HUES64 (cell line): Measurements from ENCODE around the gene FBXO3.

ENCODE experiments used
- H3K27ac ChIP-seq: 2 replicates; pipeline ENCODE4 v1.7.0; 2013; ENCODE audit warnings: low read depth, low read length, inconsistent platforms
- H3K27me3 ChIP-seq: 2 replicates; pipeline ENCODE4 v1.6.1; 2013; ENCODE audit warnings: mild to moderate bottlenecking, low read length; ENCODE audit not compliant: insufficient read depth
- H3K36me3 ChIP-seq: 2 replicates; pipeline ENCODE4 v1.6.1; 2013; ENCODE audit warnings: mild to moderate bottlenecking, low read length; ENCODE audit not compliant: insufficient read depth
- H3K4me1 ChIP-seq: 2 replicates; pipeline ENCODE4 v1.6.1; 2013; ENCODE audit warnings: mild to moderate bottlenecking, low read length, moderate library complexity; ENCODE audit not compliant: insufficient read depth
- H3K4me3 ChIP-seq: 2 replicates; pipeline ENCODE4 v1.5.1; 2013; ENCODE audit warnings: mild to moderate bottlenecking, low read length, moderate library complexity
- H3K9ac ChIP-seq: 2 replicates; pipeline ENCODE4 v1.6.1; 2013; ENCODE audit warnings: mild to moderate bottlenecking, low read depth, low read length
- H3K9me3 ChIP-seq: 2 replicates; pipeline ENCODE4 v1.6.1; 2013; ENCODE audit warnings: low read depth, low read length; ENCODE audit not compliant: insufficient read depth
- WGBS: fragments of 150-250, 120-280 bp; methylation state at CpG from one replicate; pipeline ENCODE4 v1.1.7; 2013; ENCODE audit warnings: missing lambda C conversion rate; 5-methylcytosine and 5-hydroxymethylcytosine counted together

FBXO3 gene

GRCh38 chr11:33700063-33700501 is 74.2 kb downstream of the FBXO3 start:
- WGBS, result 29% methylated on average over 25 of the region's 25 CpGs
- Histone ChIP-seq H3K9ac (no peak overlapping the region), H3K36me3 (no peaks in the 10 kb centered on the region), H3K4me1 (peaks cover 19% of the 10 kb centered on the region; the same call in 1 of the 2 replicates), H3K4me3 (peak overlapping the region; percentile 86), H3K27me3 (peaks cover 12% of the 10 kb centered on the region), H3K27ac (no peak overlapping the region), H3K9me3 (no peaks in the 10 kb centered on the region)

- H3K4me3 ChIP-seq, result no peak overlapping the region
- H3K36me3 ChIP-seq, result no peaks in the 10 kb centered on the region
- peaks cover 18% of the 10 kb centered on the region; the same call in 1 of the 2 replicates for H3K4me1 ChIP-seq
- H3K27ac ChIP-seq, result no peak overlapping the region
- H3K9me3 ChIP-seq, result no peaks in the 10 kb centered on the region
- H3K27me3 ChIP-seq, result peaks cover 12% of the 10 kb centered on the region
- H3K9ac ChIP-seq, result no peak overlapping the region
- 75% methylated on average over 12 of the region's 12 CpGs for WGBS
Measured at GRCh38 chr11:33699515-33700062, 74.7 kb downstream of the FBXO3 start.

GRCh38 chr11:33698921-33699320 is 75.4 kb downstream of the FBXO3 start:
- peaks cover 12% of the 10 kb centered on the region for H3K27me3 ChIP-seq
- H3K27ac ChIP-seq, result no peak overlapping the region
- no peak overlapping the region for H3K9ac ChIP-seq
- no peaks in the 10 kb centered on the region for H3K9me3 ChIP-seq
- H3K4me3 ChIP-seq, result no peak overlapping the region
- WGBS, result 92% methylated on average over 3 of the region's 5 CpGs
- H3K4me1 ChIP-seq, result peaks cover 16% of the 10 kb centered on the region; the same call in 1 of the 2 replicates
- no peaks in the 10 kb centered on the region for H3K36me3 ChIP-seq

DNA sequence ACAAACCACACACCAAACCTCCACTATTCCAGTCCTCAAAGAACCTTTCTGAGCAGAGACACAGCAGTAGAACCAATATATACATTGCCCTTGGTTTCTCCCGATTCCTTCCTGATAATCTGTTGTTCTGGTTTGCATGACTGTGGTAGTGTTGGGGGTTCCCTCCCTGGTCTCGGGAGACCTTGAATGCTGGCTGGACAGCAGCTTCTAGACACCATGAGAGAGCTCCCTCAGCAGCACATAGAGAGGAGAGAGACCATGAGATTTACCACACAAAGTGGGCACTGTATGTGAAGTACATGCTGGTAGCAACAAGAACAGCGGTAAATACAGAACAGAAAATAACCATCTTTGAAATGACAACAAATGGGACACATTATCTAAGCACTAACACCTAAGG is 76.3 kb downstream of the FBXO3 start:
- H3K9me3 ChIP-seq, result no peaks in the 10 kb centered on the region
- H3K4me3 ChIP-seq, result no peak overlapping the region
- H3K36me3 ChIP-seq, result no peaks in the 10 kb centered on the region
- 79% methylated on average over 3 of the region's 3 CpGs for WGBS
- no peak overlapping the region for H3K27ac ChIP-seq
- H3K27me3 ChIP-seq, result peaks cover 12% of the 10 kb centered on the region
- no peak overlapping the region for H3K9ac ChIP-seq
- H3K4me1 ChIP-seq, result peaks cover 19% of the 10 kb centered on the region; the same call in 1 of the 2 replicates

GRCh38 chr11:33696931-33697638 is 77.2 kb downstream of the FBXO3 start:
- Histone ChIP-seq H3K27ac (no peak overlapping the region), H3K36me3 (no peaks in the 10 kb centered on the region), H3K4me3 (no peak overlapping the region), H3K27me3 (peaks cover 12% of the 10 kb centered on the region), H3K9ac (no peak overlapping the region), H3K4me1 (peaks cover 28% of the 10 kb centered on the region), H3K9me3 (no peaks in the 10 kb centered on the region)
- 93% methylated on average over 6 of the region's 6 CpGs for WGBS

- H3K27me3 ChIP-seq, result peaks cover 12% of the 10 kb centered on the region
- H3K4me3 ChIP-seq, result no peak overlapping the region
- H3K4me1 ChIP-seq, result peaks cover 33% of the 10 kb centered on the region
- WGBS, result 92% methylated on average over 5 of the region's 5 CpGs
- H3K27ac ChIP-seq, result no peak overlapping the region
- H3K9ac ChIP-seq, result no peak overlapping the region
- no peaks in the 10 kb centered on the region for H3K9me3 ChIP-seq
- no peaks in the 10 kb centered on the region for H3K36me3 ChIP-seq
Measured at GRCh38 chr11:33696411-33696810, 77.9 kb downstream of the FBXO3 start.

DNA sequence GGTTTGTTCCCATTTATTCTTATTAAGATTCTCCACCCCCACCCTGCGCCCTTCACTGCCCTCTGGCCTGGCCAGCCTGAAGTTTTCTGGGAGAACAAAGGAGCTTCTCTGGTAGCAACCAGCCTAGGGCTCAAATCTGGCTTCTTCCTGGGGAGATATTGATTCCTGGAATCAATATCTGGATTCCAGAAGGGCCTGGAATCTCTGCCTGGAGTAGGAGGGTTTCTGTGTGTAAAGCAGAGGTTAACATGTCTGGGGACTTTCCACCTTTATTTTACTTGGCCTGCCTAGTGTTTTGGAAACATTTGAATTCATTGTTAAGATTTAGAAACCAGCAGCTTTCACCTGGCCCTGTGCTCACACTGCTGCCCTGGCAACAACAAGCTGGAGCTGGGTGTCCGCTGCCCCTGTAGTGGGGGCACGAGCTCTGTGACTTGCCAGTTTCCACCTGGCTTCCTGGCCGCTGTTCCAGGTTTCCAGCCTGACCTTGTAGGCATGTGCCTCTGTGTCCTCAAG is 79.2 kb downstream of the FBXO3 start:
- H3K9me3 ChIP-seq, result no peaks in the 10 kb centered on the region
- peaks cover 11% of the 10 kb centered on the region for H3K27me3 ChIP-seq
- no peaks in the 10 kb centered on the region for H3K36me3 ChIP-seq
- H3K9ac ChIP-seq, result 0 out of 2 replicates have a peak overlapping the region, but pooled peaks have one; percentile 19
- H3K27ac ChIP-seq, result no peak overlapping the region
- H3K4me3 ChIP-seq, result no peak overlapping the region
- peaks cover 36% of the 10 kb centered on the region for H3K4me1 ChIP-seq
- 93% methylated on average over 4 of the region's 4 CpGs for WGBS

DNA sequence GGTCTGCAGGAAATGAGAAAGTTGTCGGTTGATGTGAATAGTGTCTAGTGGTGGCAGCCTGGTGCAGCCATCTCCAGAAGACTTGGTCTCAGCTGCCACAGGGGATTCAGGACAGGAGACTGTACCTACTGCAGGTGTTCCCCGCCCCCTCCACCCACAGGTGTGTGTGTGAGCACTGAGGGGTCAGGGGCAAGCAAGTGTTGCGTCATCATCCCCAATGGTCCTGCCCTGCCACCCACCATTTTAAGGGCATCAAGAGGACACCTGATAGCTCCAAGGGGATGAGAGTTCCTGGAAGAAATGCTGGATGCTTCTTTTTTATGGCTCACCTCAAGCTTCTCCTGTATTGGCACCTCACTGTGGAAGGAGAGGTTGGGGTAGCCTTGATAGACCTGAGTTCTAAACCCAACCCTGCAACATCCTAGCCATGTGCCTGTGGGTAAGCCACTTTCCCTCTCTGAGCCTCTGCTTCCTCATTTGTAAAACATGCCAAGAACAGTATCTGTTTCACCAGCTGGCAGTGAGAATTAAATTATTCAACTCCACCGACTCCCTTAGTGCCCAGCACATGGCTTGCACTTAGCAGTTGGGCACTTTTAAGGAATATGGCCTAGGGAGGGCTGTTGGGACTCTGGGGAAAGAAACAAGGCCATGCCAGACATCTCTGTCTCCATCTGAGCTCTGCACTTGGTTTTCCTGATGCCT is 79.8 kb downstream of the FBXO3 start:
- Histone ChIP-seq H3K4me3 (no peak overlapping the region), H3K4me1 (peaks cover 36% of the 10 kb centered on the region), H3K9ac (0 out of 2 replicates have a peak overlapping the region, but pooled peaks have one; percentile 19), H3K36me3 (no peaks in the 10 kb centered on the region), H3K27me3 (peaks cover 5% of the 10 kb centered on the region; the same call in 1 of the 2 replicates), H3K9me3 (no peaks in the 10 kb centered on the region), H3K27ac (no peak overlapping the region)
- WGBS, result 97% methylated on average over 4 of the region's 4 CpGs

- Histone ChIP-seq H3K27me3 (no peaks in the 10 kb centered on the region), H3K9me3 (no peaks in the 10 kb centered on the region), H3K27ac (no peak overlapping the region), H3K4me1 (peaks cover 36% of the 10 kb centered on the region), H3K4me3 (no peak overlapping the region), H3K36me3 (no peaks in the 10 kb centered on the region), H3K9ac (no peak overlapping the region)
- WGBS, result 59% methylated on average over 5 of the region's 5 CpGs
Measured at GRCh38 chr11:33692541-33692940, 81.8 kb downstream of the FBXO3 start.

DNA sequence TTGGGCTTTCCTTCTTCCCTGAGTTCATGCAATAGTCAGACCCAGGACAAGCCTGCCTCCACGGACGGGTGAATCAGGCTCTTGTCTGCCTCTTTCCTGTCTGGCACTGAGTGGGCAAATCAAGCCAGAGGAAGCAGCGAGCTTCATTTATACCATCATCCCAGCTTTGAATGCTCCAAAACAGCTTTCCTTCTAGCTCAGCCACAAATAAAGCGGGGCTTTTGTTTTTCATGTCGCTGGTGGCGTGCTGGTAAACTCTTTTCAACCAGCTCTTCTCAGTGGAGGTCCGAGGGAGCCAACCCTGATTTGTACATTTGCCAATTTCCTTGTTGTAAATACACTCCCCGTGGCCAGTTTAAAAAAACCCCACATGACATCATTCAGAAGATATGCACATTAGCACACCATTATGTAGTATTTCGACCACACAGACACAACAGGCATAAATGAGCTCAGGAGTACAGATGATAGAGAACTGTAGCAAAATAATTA is 82.3 kb downstream of the FBXO3 start:
- H3K36me3 ChIP-seq, result no peaks in the 10 kb centered on the region
- H3K4me1 ChIP-seq, result peaks cover 36% of the 10 kb centered on the region
- no peaks in the 10 kb centered on the region for H3K9me3 ChIP-seq
- H3K27ac ChIP-seq, result no peak overlapping the region
- 76% methylated on average over 9 of the region's 9 CpGs for WGBS
- H3K4me3 ChIP-seq, result no peak overlapping the region
- H3K27me3 ChIP-seq, result no peaks in the 10 kb centered on the region
- no peak overlapping the region for H3K9ac ChIP-seq
